ENCODE results near the gene ITGB4.

- TF ChIP-seq TAF1 (IDR thresholded peaks at IDR 0.05; ENCODE audit: low read depth) (no peak), EP300 (IDR thresholded peaks at IDR 0.05; ENCODE audit: borderline replicate concordance) (no peak), TEAD4 (IDR thresholded peaks at IDR 0.05) (no peak), CREB1 (IDR thresholded peaks at IDR 0.05; ENCODE audit: low read depth) (no peak)
Measured at GRCh38 chr17:75724016-75725003, 3.1 kb downstream of the ITGB4 start.

Data from Ishikawa (cell line).